OCI-LY7 (cell line): ENCODE results near the gene EML6.

ENCODE experiments used
- CTCF ChIP-seq: fragments of 200-600 bp; sonication (generic); conservative IDR thresholded peaks from 2 replicates; pipeline ENCODE4 v1.5.1; 2014; ENCODE audit warnings: mild to moderate bottlenecking, antibody characterized with exemption, low read length, moderate library complexity, mixed read lengths
- EZH2phosphoT487 ChIP-seq: fragments of 200-600 bp; sonication (generic); IDR thresholded peaks from 2 replicates; pipeline ENCODE4 v1.6.1; 2018; ENCODE audit warnings: low read depth, borderline replicate concordance, mild to moderate bottlenecking, mixed run types, antibody characterized with exemption, low read length, moderate library complexity, mixed read lengths

- no peak for TF ChIP-seq CTCF
- no peak for TF ChIP-seq EZH2phosphoT487
Observed at GRCh38 chr2:54858021-54858681, 134.7 kb downstream of the EML6 start.
